OCI-LY1 (cell line): ENCODE measurements around the gene ACP5.

ENCODE experiments used
- H2AFZ ChIP-seq: fragments of 200-600 bp; sonication (generic), shearing (Covaris generic); 2 replicates; pipeline ENCODE4 v1.6.0; 2014; ENCODE audit warnings: antibody characterized with exemption, mild to moderate bottlenecking, low read length
- H3F3A ChIP-seq: fragments of 200-600 bp; sonication (generic), shearing (Covaris generic); 2 replicates; pipeline ENCODE4 v1.6.0; 2014; ENCODE audit warnings: mild to moderate bottlenecking, antibody characterized with exemption, low read length, moderate library complexity; ENCODE audit not compliant: insufficient read depth
- H3K27ac ChIP-seq: fragments of 200-600 bp; sonication (generic); 2 replicates; pipeline ENCODE4 v1.5.1; 2014; ENCODE audit warnings: low read length, mixed run types, mild to moderate bottlenecking, low read depth; ENCODE audit not compliant: poor library complexity, severe bottlenecking
- H3K27me3 ChIP-seq: fragments of 200-600 bp; sonication (generic); 2 replicates; pipeline ENCODE4 v1.6.0; 2014; ENCODE audit warnings: antibody characterized with exemption, mild to moderate bottlenecking, low read length, moderate library complexity; ENCODE audit not compliant: insufficient read depth
- H3K36me3 ChIP-seq: fragments of 200-600 bp; sonication (generic); 2 replicates; pipeline ENCODE4 v1.6.1; 2014; ENCODE audit warnings: mild to moderate bottlenecking, antibody characterized with exemption, low read length, moderate library complexity, mixed read lengths; ENCODE audit not compliant: insufficient read depth
- H3K4me1 ChIP-seq: fragments of 200-600 bp; sonication (generic); 2 replicates; pipeline ENCODE4 v1.5.1; 2014; ENCODE audit warnings: mild to moderate bottlenecking, low read length, moderate library complexity; ENCODE audit not compliant: insufficient read depth, severe bottlenecking
- H3K4me2 ChIP-seq: fragments of 200-600 bp; sonication (generic), shearing (Covaris generic); 2 replicates; pipeline ENCODE4 v1.6.1; 2014; ENCODE audit warnings: low read length
- H3K4me3 ChIP-seq: fragments of 200-600 bp; sonication (generic); 2 replicates; pipeline ENCODE4 v1.5.1; 2014; ENCODE audit warnings: low read length, low read depth, mild to moderate bottlenecking, mixed read lengths; ENCODE audit not compliant: poor library complexity, severe bottlenecking
- H3K79me2 ChIP-seq: fragments of 200-600 bp; shearing (Covaris generic); 2 replicates; pipeline ENCODE4 v1.6.1; 2016; ENCODE audit warnings: mixed run types, low read length, mixed read lengths; ENCODE audit not compliant: insufficient read depth
- H3K9ac ChIP-seq: fragments of 200-600 bp; sonication (generic), shearing (Covaris generic); 2 replicates; pipeline ENCODE4 v1.6.1; 2014; ENCODE audit warnings: mild to moderate bottlenecking, low read length, mixed read lengths
- H3K9me2 ChIP-seq: fragments of 200-600 bp; sonication (generic), shearing (Covaris generic); 2 replicates; pipeline ENCODE4 v1.6.1; 2014; ENCODE audit warnings: low read depth, mild to moderate bottlenecking, low read length, mixed read lengths
- H3K9me3 ChIP-seq: fragments of 200-600 bp; shearing (Covaris generic); 2 replicates; pipeline ENCODE4 v1.6.1; 2014; ENCODE audit warnings: low read length, mixed read lengths
- H4K20me1 ChIP-seq: fragments of 200-600 bp; sonication (generic), shearing (Covaris generic); 2 replicates; pipeline ENCODE4 v1.6.0; 2016; ENCODE audit warnings: mild to moderate bottlenecking, low read length; ENCODE audit not compliant: insufficient read depth
- EZH2 ChIP-seq: fragments of 200-600 bp; sonication (generic), shearing (Covaris generic); IDR thresholded peaks from 2 replicates; pipeline ENCODE4 v1.8.0; 2017; ENCODE audit warnings: borderline replicate concordance, mixed run types, mild to moderate bottlenecking, antibody characterized with exemption, low read length, moderate library complexity, mixed read lengths
- TF ChIP-seq, protein P1 (sequence below): fragments of 200-600 bp; sonication (generic), shearing (Covaris generic); IDR thresholded peaks from 2 replicates; pipeline ENCODE4 v1.5.1; 2017; ENCODE audit warnings: mild to moderate bottlenecking, antibody characterized with exemption, low read length, moderate library complexity, mixed read lengths

ACP5 gene

DNA sequence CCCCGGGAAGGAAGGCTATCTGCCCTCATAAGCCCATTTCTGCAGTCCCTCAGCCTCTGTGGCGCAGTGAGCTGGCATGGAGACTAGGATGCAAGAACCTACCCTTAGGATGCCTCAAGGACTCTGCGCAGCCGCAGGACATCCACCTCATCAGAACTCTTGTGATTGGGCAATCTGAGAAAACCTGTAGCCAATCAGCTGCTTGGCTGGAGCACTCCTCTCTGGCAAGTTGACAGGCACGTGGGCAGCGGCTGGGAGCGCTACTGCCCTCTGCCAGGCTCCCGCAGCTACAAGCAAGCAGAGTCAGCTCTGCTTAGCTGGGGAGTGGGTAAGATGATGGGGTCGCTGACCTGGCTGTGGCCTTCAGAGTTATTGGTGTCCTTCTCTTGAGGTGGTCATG, 47.0 kb downstream of the ACP5 start:
- TF ChIP-seq, protein P1, sequence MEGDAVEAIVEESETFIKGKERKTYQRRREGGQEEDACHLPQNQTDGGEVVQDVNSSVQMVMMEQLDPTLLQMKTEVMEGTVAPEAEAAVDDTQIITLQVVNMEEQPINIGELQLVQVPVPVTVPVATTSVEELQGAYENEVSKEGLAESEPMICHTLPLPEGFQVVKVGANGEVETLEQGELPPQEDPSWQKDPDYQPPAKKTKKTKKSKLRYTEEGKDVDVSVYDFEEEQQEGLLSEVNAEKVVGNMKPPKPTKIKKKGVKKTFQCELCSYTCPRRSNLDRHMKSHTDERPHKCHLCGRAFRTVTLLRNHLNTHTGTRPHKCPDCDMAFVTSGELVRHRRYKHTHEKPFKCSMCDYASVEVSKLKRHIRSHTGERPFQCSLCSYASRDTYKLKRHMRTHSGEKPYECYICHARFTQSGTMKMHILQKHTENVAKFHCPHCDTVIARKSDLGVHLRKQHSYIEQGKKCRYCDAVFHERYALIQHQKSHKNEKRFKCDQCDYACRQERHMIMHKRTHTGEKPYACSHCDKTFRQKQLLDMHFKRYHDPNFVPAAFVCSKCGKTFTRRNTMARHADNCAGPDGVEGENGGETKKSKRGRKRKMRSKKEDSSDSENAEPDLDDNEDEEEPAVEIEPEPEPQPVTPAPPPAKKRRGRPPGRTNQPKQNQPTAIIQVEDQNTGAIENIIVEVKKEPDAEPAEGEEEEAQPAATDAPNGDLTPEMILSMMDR: peak; percentile 50
- no peak for TF ChIP-seq EZH2
- no peaks in the 10 kb centered on the region for H3K9me2 ChIP-seq
- H2AFZ ChIP-seq: no peak overlapping the region

DNA sequence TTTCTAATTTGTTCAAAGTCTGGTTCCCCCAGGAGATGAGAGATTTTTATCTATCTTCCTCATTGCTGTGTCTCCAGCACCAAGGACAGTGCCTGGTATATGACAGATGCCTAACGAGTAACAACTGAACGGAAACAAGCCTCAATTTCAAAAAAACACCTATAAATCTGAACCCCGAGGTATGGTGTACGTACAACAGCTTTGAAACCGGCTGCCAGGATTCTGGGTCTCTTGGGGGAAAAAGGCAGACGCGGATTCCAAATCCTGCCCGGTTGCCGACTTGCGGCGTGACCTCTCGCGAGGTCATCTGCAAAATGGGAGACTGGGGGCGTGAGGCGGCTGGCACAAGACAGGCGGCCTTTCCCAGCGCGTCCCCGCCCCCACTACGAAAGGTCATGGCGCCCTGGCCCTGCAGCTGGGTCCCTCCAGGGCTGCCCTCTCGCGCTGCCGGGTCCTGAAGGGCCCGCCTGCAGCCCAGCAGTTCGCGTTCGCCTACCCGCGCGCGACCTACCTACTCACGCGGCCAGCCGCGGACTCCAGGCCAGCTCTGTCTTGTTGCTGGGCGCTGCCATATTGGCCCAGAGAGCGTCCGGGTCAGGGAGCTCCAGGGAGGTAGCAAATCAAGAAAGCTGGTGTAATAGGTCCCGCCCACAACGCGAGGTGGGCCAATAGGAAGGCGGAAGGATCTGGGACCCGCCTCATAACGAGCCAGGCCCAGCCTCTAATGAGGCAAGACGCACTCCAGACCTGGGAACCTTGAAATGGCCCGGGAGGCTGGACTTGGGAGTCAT, 48.7 kb downstream of the ACP5 start, which contains the start of gene ECSIT:
Gene ECSIT (minus strand): TSS at position 584 of the 791 bp plus-strand sequence. CDS start 9,964 bp downstream, outside the sequence.
- H3K9me2 ChIP-seq: no peaks in the 10 kb centered on the region
- peak within 1 kb of the TSS; percentile 89 for H3K4me2 ChIP-seq
- H3F3A ChIP-seq: no peaks in the 10 kb centered on the region
- H3K4me1 ChIP-seq: peaks cover 13% of the 10 kb centered on the region
- H3K9me3 ChIP-seq: no peaks in the 10 kb centered on the region
- 0 out of 2 replicates have a peak, but pooled peaks cover 3% of the 10 kb centered on the region for H3K36me3 ChIP-seq
- H2AFZ ChIP-seq: no peak within 1 kb of the TSS
- peak within 1 kb of the TSS; percentile 83 for H3K9ac ChIP-seq
- no peaks in the 10 kb centered on the region for H3K79me2 ChIP-seq
- H3K4me3 ChIP-seq: peak within 1 kb of the TSS; percentile 86
- H4K20me1 ChIP-seq: no peaks in the 10 kb centered on the region
- H3K27me3 ChIP-seq: no peaks in the 10 kb centered on the region
- H3K27ac ChIP-seq: peak within 1 kb of the TSS; percentile 64
- TF ChIP-seq EZH2: no peak
- TF ChIP-seq, protein P1: no peak

More for the DNA sequence above, 47.0 kb downstream of the ACP5 start:
- no peak overlapping the region for H3K4me3 ChIP-seq
- no peaks in the 10 kb centered on the region for H3K27me3 ChIP-seq
- no peak overlapping the region for H3K27ac ChIP-seq
- H4K20me1 ChIP-seq: no peaks in the 10 kb centered on the region
- H3K9me3 ChIP-seq: no peaks in the 10 kb centered on the region
- peaks cover 15% of the 10 kb centered on the region for H3K4me1 ChIP-seq
- H3K4me2 ChIP-seq: no peak overlapping the region
- no peaks in the 10 kb centered on the region for H3F3A ChIP-seq
- no peak overlapping the region for H3K9ac ChIP-seq
- H3K36me3 ChIP-seq: no peaks in the 10 kb centered on the region
- no peaks in the 10 kb centered on the region for H3K79me2 ChIP-seq
